Measurements from ENCODE around the gene NFAT5.
A peak's percentile ranks its signal among the peaks of the same experiment; 100 is the strongest.
"Not testable (repeated sequence)": the region's sequence is repeated elsewhere in the genome, so short reads cannot be mapped to it uniquely, and the experiment has no call there.

NFAT5 gene

DNA sequence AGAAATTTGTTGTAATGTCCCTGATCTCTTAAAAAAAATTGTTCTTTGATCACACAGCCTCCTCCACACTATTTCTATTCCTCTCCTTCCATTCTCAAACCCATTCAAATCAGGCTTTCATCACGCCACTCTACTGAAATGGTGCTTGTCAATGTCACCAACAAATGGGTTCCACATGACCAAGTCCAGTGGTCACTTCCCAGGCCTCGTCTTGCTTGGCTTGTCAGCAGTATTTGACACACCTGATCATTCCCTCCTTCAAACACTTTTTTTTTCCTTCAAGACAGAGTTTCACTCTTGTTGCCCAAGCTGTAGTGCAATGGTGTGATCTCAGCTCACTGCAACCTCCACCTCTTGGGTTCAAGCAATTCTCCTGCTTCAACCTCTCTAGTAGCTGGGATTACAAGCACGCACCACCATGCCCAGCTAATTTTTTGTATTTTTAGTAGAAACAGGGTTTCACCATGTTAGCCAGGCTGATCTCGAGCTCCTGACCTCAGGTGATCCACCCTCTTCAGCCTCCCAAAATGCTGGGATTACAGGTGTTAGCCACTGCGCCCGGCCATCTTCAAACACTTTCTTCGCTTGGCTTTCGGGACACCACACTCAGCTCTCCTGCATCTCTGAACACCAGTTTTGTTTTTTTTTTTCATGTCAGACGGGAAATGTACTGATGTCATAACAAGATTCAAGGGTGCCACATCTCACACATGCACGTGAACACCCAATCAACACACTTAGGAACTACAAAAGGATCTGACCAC is 142.3 kb downstream of the NFAT5 start:
- DNase-seq (ENCODE audit: low read depth) = no peak

DNA sequence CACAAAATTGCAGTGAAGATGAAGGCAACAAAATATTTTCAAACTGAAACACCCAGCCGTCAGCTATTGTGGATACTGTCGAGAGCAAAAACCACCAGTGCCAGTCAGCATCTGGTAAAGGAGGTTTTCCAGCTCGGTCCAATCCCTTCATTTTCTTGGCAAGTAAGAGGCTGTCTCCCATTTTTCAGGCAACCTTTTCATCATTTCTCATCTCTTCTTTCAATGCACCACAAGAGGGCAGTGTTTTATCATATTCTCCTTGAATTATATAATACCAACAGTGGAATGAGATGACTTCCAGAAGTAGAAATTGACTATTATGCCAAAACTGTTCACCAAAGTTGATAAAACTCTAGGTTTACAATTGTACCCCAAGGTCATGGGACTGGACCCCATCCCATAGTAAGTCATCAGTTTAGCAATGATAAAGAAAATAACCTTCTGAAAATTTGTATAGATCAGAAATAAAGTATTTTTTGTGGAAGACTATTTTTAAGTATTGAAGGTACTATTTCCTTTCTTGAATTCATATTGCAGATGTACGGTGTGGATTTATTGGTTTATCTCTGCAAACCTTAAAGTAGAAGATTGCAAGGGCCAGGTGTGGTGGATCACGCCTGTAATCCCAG is 143.8 kb downstream of the NFAT5 start:
- no peak for DNase-seq (ENCODE audit: low read depth)

DNA sequence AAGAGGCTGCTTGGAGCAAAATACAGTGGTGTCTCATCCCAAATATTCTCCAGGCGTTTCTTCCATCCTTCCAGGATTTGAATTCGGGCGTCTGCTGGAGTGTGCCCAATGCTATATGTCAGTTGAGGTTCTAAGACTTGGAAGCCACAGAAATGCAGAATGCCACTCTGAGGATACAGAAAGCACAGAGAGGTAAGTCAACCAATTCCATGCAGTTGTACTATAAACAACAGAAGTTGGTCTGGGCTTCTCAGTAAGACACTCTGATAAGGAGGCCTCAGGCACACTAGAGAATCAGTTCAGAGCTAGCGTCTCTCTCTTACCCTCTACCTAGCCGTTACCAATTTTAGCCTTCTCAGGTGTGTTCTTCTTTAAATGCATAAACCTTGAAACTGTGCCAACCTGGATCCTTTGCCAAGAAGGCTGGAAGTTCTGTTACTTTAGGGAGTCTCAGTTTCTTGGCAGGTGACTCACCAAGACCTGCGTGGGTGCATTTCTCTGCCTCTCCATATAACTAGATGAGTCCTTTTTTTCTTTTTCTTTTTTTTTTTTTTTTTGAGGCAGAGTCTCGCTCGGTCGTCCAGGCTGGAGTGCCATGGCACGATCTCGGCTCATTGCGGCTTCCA is 145.5 kb downstream of the NFAT5 start:
- no peak for DNase-seq (ENCODE audit: low read depth)

DNA sequence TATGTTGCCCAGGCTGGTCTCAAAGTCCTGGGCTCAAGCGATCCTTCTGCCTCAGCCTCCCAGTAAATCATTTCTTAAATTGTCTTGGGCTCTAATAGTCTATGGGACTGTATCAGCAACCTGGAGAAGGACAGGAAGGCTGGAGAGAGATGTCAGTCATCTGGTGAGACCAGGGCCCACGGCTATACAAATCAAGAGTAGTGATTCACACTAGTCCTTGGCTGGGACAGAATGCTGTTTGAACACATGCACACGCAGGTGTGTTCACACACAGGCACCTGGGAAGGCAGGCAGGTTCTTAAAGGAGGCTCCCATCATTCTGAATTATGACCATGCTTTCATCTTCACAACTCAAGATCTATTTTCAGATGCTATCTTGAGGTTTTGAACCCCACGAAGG is 146.5 kb downstream of the NFAT5 start:
- no peak for DNase-seq (ENCODE audit: low read depth)

DNA sequence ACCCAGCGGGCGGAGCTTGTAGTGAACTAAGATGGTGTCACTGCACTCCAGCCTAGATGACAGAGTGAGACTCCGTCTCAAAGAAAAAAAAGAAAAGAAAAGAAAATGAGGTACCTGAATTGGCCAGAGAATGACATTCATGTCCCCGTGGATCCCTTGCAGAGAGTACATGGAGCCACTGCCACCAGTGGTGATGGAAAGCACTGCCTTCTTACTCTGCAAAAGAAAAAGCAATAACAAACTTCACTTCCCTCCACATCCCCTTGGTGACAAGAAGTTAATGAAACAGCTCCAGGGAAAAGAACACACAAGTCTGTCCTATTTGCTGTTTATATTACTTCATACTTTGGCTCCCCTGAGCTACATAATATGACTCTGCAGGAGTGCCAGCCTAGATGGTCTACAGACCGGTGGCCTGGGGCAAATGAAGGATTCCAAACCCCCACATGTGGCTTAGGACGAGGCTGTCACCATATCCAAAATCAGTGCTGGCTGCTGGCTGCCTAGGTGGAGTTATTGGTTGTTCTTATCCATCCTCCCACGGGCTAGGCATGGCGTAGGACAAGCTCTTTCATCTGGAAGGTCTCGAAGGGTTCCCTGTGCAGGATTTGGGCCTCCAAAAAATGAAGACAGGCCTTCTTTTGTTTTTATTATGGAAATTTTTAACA is 147.3 kb downstream of the NFAT5 start:
- no peak for DNase-seq (ENCODE audit: low read depth)

DNA sequence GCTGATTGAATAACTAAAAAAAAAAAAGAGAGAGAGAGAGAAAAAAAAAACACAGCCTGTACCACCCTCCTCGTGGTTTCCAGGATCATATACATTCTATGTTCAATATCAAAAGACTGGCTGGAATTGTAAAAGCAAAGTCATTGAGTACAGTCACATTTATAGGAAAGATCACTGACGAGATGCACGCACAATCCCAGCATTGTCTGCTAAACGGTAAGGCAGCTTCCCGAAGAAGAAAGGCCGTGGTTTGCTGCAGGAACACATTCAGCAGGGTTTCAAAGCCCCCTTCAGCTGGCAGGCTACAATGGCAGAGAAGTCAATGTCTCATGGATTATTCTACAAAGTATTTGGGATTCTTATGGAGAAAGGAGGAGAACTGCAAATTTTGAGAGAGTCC is 151.3 kb downstream of the NFAT5 start:
- DNase-seq (ENCODE audit: low read depth) = no peak

DNA sequence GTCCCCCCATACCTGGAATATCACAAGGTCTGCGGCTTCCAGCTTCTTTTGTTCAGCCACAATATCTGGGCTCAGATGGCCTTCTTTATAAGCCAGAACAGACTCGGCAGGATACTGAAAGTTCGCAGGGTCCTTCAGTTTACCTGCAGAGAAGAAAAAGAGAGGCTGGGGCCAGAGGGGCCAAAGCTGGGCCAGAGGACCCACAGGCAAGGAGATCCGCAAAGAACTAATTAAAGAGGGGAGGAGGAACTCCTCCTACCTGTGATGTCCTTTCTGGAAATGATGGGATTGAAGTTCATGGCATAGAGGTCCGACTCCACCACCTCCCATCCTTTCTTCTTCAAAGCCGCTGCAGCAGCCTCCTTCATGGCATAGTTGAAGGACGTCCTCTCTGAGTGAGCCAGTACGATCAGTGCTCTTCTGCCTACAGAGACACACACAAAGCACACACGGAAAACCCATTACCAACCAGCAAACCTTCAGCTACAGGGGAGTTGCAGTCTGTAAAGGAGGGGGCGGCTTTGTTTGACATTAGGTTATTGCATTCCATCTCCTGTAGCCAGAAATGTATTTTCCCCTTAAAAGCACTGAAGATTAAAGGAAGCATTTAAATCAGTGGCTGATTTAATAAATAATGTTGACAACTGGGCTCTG is 152.5 kb downstream of the NFAT5 start:
- no peak for DNase-seq (ENCODE audit: low read depth)

DNA sequence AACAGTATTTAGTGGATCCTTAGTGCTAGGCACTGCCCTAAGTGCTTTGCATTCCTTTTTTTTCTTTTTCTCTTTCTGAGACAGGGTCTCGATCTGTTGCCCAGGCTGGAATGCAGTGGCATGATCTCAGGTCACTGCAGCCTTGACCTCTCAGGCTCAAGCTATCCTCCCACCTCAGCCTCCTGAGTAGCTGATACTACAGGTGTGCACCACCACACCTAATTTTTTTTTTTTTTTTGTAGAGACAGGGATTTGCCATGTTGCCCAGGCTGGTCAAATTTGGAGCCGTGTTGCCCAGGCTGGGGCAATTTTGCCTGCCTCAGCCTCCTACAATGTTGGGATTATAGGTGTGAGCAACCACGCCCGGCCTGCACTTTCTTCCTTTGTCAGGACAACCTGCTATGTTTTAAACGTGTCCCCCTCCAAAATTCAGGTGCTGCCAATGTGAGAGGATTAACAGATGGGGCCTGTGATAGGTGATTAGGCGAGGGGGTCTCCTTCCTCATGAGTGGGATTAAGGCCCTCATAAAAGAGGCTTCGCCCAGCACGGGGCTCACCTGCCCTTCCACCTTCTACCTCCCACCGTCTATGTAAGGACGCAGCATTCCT is 155.2 kb downstream of the NFAT5 start:
- DNase-seq (ENCODE audit: low read depth) = no peak

DNA sequence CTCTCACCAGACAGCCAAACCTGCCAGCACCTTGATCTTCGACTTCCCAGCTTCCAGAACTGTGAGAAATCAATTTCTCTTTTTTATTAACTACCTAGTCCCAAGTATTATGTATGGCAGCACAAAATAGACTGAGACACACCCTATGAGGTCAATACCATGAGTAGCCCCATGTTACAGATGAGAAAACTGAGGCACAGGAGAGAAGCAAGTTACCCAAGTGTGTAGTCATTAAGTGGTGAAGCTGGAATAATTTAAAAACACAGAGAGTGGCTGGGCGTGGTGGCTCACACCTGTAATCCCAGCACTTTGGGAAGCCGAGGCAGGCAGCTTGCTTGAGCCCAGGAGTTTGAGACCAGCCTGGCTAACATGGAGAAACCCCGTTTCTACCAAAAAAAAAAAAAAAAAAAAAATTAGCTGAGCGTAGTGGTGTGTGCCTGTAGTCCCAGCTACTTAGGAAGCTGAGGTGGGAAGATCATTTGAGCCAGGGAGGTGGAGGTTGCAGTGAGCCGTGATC is 155.7 kb downstream of the NFAT5 start:
- no peak for DNase-seq (ENCODE audit: low read depth)

DNA sequence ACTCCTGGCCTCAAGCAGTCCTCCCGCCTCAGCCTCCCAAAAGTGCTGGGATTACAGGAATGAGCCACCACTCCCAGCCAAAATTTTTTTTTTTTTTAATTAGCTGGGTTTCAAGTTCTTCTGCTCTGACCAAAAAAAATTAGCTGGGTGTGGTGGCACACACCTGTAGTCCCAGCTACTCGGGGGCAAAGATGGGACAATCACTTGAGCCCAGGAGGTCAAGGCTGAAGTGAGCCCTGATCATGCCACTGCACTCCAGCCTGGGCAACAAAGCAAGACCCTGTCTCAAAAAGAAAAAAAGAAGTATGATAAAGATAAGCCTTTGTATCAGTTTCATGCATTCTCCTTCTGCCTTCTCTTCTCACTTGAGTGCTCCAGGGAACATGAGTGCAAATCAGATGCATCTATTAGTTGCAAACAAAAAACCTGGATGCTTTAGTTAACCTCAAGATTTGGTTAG is 158.7 kb downstream of the NFAT5 start:
- no peak for DNase-seq (ENCODE audit: low read depth)

DNA sequence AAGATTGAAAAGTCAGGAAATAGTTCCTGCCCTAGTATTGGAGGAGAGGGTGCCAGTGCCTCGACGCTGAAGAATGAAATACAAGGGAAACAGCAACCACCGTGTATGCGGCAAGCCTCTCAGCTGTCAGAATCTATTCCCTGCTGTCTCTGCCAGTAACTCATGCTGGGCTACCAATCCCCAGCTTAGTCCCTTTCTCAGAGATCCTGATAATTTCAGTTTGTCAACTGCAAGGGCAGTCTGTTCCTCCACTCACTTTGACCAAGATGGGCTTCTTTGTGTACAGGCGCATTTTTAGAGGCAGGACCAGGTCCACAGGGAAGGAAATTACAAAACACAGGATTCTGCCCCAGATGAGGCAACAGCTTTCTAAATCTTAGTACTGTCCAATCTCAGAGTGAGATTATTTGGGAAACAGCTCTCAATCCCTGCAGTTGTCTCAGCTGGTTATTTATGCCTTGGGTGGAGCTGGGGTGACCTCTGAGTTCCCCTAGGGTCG is 159.3 kb downstream of the NFAT5 start:
- DNase-seq (ENCODE audit: low read depth) = no peak

DNA sequence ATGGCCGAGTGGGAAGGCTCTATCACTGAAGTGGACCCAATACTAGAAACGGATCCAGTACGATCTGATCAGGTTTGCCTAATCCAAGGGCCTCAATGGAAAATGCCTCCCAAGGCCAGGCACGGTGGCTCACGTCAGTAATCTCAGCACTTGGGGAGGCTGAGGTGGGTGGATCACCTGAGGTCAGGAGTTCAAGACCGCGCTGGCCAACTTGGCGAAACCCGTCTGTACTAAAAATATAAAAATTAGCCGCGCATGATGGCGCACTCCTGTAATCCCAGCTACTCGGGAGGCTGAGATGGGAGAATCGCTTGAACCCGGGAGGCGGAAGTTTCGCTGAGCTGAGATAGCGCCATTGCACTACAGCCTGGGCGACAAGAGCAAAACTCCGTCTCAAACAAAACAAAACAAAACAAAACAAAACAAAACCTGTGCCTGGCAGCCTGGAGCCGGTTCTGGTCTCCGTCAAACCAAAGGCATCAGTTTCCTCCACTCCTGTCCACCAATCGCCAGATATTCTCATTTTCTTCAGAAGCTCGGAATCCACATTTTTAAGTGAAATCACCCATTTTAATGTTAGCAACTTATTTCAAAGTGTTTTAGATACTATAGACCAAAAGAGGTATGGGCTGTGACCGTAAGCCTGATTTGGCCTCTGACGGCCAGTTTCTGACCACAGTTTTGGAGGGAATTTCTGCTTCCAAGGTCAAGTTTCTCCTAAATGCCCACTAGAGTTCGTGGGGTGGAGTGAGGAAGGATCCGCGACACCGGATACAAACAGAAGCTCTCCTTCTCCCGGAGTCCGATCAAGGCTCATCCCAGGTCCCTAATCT is 159.9 kb downstream of the NFAT5 start:
- DNase-seq (ENCODE audit: low read depth) = no peak

DNA sequence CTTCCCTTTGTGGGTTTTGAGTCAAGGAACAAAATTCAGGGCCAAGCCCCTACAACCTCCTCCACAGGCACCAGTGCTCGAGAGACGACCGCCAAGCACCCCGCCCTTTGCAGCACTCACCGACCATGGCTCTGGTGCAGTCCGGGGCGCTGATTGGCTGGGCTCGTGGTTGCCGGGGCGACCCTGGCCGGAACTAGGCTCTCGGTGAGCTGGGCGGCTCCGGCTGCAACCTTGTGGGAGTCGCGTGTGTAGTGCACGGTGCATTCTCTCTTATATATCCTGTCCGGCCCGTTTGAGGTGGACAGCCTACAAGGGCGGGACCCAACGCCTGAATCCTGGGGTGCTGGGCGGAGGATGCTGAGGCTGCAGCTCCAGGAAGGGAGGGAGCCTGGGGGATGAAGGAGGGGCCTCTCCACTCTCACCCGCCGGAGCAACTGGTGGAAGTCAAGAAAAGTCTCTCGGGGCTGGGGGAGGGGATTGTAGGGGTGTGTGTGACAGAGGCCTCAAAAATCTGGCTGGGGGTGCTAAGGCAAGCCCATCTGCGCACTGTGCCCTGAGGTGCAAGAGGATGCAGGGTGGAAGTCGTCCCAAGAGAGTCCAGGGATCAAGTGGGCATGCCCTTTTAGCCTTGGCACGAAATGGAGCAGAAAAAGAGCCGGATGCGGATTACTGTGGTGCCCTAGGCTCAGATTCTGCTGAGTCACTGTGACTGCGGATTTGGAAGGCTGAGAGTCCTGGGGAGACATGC is 160.7 kb downstream of the NFAT5 start, which contains the start of gene NQO1:
NQO1 (minus strand) TSS at position 248 of the 748 bp plus-strand sequence; CDS start at position 127, 121 bp downstream.
- DNase-seq (ENCODE audit: low read depth) = peak; percentile 76

DNA sequence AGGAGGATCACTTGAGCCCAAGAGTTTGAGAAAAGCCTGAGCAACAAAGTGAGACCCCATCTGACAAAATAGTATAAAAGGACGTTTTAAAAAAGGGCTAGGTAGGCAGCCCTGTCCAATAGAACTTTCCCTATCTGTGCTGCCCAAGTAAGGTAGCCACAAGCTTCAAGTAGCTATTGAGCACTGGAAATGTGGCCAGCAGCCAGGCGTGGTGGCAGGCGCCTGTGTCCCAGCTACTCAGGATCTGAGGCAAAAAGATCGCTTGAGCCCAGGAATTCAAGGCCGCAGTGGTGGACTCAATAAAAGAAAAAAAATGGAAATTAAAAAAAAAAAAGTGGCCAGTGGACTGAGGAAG is 162.1 kb downstream of the NFAT5 start:
- DNase-seq (ENCODE audit: low read depth) = no peak

DNA sequence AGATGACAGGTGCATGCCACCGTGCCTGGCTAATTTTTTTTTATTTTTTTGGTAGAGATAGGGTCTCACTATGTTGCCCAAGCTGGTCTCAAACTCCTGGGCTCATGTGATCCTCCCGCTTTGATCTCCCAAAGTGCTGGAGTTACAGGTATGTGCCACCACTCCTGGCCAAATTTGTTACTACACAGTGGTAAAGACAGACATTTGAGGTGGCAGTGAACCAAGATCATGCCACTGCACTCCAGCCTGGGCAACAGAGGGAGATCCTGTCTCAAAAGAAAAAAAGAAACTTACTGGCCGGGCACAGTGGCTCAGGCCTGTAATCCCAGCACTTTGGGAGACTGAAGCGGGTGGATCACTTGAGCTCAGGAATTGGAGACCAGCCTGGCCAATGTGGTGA is 163.3 kb downstream of the NFAT5 start:
- DNase-seq (ENCODE audit: low read depth) = not testable (repeated sequence)

DNA sequence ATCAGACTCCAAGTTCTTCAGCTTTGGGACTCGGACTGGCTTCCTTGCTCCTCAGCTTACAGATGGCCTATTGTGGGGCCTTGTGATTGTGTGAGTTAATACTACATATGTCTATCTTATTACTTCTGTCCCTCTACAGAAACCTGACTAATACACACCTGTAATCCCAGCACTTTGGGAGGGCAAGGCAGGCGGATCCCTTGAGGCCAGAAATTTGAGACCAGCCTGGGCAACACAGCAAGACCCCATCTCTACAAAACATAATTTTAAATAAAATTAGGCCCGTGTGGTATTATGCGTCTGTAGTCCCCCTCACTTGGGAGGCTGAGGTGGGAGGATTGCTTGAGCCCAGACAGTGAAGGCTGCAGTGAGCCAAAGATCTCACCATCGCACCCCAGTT is 165.5 kb downstream of the NFAT5 start:
- DNase-seq (ENCODE audit: low read depth) = not testable (repeated sequence)

DNA sequence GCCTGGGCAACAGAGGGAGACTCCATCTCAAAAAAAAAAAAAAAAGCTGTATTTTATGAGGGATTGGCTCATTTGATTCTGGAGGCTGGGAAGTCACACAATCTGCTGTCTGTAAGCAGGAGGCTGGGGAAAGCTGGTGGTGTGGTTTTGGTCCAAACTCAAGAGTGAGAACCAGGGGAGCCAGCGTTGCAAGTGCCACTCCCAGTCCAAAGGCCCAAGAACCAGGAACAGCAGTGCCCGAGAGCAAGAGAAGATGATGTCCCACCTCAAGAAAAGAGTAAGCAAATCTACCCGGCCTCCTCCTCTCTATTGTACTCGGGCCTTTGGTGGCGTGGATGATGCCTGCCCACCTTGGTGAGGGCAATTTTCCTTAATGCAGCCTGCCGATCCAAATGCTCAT is 166.3 kb downstream of the NFAT5 start:
- no peak for DNase-seq (ENCODE audit: low read depth)

DNA sequence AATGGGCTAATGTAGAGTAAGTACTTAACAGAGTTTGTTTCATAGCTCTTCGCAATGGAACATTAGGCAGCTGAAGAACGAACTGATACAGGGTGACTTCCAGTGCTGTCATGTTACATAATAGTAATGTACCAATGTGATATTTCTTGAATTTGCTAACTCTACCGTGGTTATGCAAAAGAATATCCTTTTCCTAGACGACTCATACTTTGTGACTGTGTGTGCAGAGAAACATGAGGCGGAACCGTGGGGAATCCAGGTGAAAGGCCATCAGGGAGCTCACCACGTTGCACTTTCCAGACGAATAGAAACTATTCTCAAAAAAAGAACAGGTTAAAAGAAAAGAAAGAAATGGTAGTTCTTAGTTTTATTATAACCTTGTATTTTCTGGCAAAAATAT is 175.8 kb downstream of the NFAT5 start:
- DNase-seq (ENCODE audit: low read depth) = no peak
